ENCODE data around the gene NAE1.

Gene NAE1

GRCh38 chr16:66841366-66841765, 10.6 kb upstream of the NAE1 start:
- Histone ChIP-seq H3F3A (ENCODE audit: insufficient read depth, low read length) (no peaks in the 10 kb centered on the region), H3K4me1 (ENCODE audit: insufficient read depth, low read length, severe bottlenecking) (no peaks in the 10 kb centered on the region), H3K9me3 (ENCODE audit: low read length) (no peaks in the 10 kb centered on the region), H3K79me2 (ENCODE audit: insufficient read depth, low read length) (no peaks in the 10 kb centered on the region), H3K27me3 (ENCODE audit: insufficient read depth, low read length) (0 out of 2 replicates have a peak, but pooled peaks cover 8% of the 10 kb centered on the region), H2AFZ (ENCODE audit: low read length) (no peak overlapping the region), H3K36me3 (ENCODE audit: insufficient read depth, low read length) (no peaks in the 10 kb centered on the region), H3K9ac (ENCODE audit: low read length) (no peak overlapping the region), H4K20me1 (ENCODE audit: insufficient read depth, low read length) (no peaks in the 10 kb centered on the region), H3K4me3 (ENCODE audit: low read depth, low read length, poor library complexity, severe bottlenecking) (no peak overlapping the region), H3K9me2 (ENCODE audit: low read depth, low read length) (no peaks in the 10 kb centered on the region), H3K27ac (ENCODE audit: low read depth, low read length, poor library complexity, severe bottlenecking) (no peak overlapping the region), H3K4me2 (ENCODE audit: low read length) (no peak overlapping the region)
- no peak for TF ChIP-seq EZH2 (IDR thresholded peaks at IDR 0.05; ENCODE audit: borderline replicate concordance, low read length)
- TF ChIP-seq, protein P1, sequence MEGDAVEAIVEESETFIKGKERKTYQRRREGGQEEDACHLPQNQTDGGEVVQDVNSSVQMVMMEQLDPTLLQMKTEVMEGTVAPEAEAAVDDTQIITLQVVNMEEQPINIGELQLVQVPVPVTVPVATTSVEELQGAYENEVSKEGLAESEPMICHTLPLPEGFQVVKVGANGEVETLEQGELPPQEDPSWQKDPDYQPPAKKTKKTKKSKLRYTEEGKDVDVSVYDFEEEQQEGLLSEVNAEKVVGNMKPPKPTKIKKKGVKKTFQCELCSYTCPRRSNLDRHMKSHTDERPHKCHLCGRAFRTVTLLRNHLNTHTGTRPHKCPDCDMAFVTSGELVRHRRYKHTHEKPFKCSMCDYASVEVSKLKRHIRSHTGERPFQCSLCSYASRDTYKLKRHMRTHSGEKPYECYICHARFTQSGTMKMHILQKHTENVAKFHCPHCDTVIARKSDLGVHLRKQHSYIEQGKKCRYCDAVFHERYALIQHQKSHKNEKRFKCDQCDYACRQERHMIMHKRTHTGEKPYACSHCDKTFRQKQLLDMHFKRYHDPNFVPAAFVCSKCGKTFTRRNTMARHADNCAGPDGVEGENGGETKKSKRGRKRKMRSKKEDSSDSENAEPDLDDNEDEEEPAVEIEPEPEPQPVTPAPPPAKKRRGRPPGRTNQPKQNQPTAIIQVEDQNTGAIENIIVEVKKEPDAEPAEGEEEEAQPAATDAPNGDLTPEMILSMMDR (IDR thresholded peaks at IDR 0.05; ENCODE audit: low read length): no peak

DNA sequence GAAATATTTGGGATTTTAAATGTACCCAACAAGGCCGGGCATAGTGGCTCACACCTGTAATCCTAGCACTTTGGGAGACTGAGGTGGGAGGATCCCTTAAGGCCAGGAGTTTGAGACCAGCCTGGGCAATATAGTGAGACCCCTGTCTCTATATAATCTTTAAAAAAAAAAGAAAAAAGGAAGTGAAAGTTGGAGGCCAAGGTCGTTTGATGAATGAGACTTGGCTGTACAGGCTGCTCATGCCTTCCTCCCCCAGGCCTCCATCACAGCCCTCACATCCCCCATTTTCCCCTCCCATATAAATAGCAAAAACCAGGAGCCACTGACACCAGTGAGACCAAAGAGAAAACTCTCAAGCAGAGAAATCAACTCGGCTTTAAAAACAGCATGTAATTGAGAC, 10.1 kb upstream of the NAE1 start:
- no peak overlapping the region for H2AFZ ChIP-seq (ENCODE audit: low read length)
- no peaks in the 10 kb centered on the region for H3K9me3 ChIP-seq (ENCODE audit: low read length)
- no peak overlapping the region for H3K4me3 ChIP-seq (ENCODE audit: low read depth, low read length, poor library complexity, severe bottlenecking)
- H3K27ac ChIP-seq (ENCODE audit: low read depth, low read length, poor library complexity, severe bottlenecking): no peak overlapping the region
- no peaks in the 10 kb centered on the region for H3F3A ChIP-seq (ENCODE audit: insufficient read depth, low read length)
- H3K9ac ChIP-seq (ENCODE audit: low read length): no peak overlapping the region
- H3K27me3 ChIP-seq (ENCODE audit: insufficient read depth, low read length): 0 out of 2 replicates have a peak, but pooled peaks cover 6% of the 10 kb centered on the region
- no peak overlapping the region for H3K4me2 ChIP-seq (ENCODE audit: low read length)
- TF ChIP-seq EZH2 (IDR thresholded peaks at IDR 0.05; ENCODE audit: borderline replicate concordance, low read length): no peak
- TF ChIP-seq, protein P1 (IDR thresholded peaks at IDR 0.05; ENCODE audit: low read length): no peak
- no peaks in the 10 kb centered on the region for H3K4me1 ChIP-seq (ENCODE audit: insufficient read depth, low read length, severe bottlenecking)
- H3K36me3 ChIP-seq (ENCODE audit: insufficient read depth, low read length): no peaks in the 10 kb centered on the region
- H3K79me2 ChIP-seq (ENCODE audit: insufficient read depth, low read length): no peaks in the 10 kb centered on the region
- no peaks in the 10 kb centered on the region for H4K20me1 ChIP-seq (ENCODE audit: insufficient read depth, low read length)
- no peaks in the 10 kb centered on the region for H3K9me2 ChIP-seq (ENCODE audit: low read depth, low read length)

- Histone ChIP-seq H3K9ac (ENCODE audit: low read length) (no peak overlapping the region), H3K9me2 (ENCODE audit: low read depth, low read length) (no peaks in the 10 kb centered on the region), H3K36me3 (ENCODE audit: insufficient read depth, low read length) (no peaks in the 10 kb centered on the region), H3F3A (ENCODE audit: insufficient read depth, low read length) (no peaks in the 10 kb centered on the region), H3K27ac (ENCODE audit: low read depth, low read length, poor library complexity, severe bottlenecking) (no peak overlapping the region), H3K27me3 (ENCODE audit: insufficient read depth, low read length) (no peaks in the 10 kb centered on the region; the same call in 1 of the 2 replicates), H3K4me2 (ENCODE audit: low read length) (no peak overlapping the region), H4K20me1 (ENCODE audit: insufficient read depth, low read length) (no peaks in the 10 kb centered on the region), H3K4me1 (ENCODE audit: insufficient read depth, low read length, severe bottlenecking) (peaks cover 7% of the 10 kb centered on the region), H2AFZ (ENCODE audit: low read length) (no peak overlapping the region), H3K4me3 (ENCODE audit: low read depth, low read length, poor library complexity, severe bottlenecking) (no peak overlapping the region), H3K9me3 (ENCODE audit: low read length) (no peaks in the 10 kb centered on the region), H3K79me2 (ENCODE audit: insufficient read depth, low read length) (peaks cover 3% of the 10 kb centered on the region; the same call in 1 of the 2 replicates)
- TF ChIP-seq EZH2 (IDR thresholded peaks at IDR 0.05; ENCODE audit: borderline replicate concordance, low read length): no peak
- TF ChIP-seq, protein P1 (IDR thresholded peaks at IDR 0.05; ENCODE audit: low read length): no peak
These were observed 4.0 kb upstream of the NAE1 start for GRCh38 chr16:66834746-66835145.
